NCI-H2107 treated with DMSO at 0.1 percent for 48 hours (cell line): ENCODE results near the gene IGFBP4.
A peak's percentile ranks its signal among the peaks of the same experiment; 100 is the strongest.

Experiments used
- DNase-seq: peaks from one replicate; lab custom pipeline; 2025; ENCODE audit not compliant: unreplicated experiment; lab: John Stamatoyannopoulos, UW

IGFBP4 gene

DNA sequence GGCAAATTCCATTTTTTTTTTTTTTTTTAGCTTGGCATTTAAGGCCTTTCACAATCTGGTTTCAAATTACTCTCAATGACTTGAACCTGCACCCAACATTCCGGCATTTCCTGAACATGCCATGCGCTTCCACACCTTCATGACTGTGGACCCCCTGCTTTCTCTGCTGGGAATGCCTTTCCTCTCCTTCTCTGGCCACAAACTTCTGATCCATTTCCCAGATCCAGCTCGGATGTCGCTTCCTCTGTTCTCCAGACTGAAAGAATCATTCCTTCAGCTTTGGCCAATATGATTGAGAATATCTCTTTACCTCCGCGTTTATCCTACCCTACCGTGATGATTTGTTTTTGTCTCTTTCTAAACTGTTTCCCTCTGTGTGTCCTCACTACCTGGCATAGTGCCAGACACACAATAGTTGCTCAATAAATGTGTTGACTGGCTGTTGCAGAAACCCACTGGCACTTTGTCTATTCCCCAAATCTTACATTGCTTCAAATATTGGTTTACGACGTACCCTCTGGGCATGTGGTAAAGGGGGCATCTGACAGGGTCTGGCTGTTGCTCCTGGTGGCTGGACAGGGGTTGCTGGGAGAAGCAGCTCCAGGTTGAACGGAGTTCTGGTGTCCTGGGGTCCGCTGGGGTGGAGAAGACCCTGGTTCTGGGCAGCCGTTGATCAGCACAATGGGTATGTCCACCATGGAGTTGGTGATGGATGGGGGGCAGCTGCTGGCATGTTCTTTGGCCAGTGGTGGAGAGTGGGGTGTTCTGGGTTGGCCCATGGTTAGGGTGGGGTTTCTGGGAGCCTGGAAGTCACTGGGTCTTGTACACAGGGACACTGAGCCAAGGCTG, 43.5 kb downstream of the IGFBP4 start:
- no peak for DNase-seq

DNA sequence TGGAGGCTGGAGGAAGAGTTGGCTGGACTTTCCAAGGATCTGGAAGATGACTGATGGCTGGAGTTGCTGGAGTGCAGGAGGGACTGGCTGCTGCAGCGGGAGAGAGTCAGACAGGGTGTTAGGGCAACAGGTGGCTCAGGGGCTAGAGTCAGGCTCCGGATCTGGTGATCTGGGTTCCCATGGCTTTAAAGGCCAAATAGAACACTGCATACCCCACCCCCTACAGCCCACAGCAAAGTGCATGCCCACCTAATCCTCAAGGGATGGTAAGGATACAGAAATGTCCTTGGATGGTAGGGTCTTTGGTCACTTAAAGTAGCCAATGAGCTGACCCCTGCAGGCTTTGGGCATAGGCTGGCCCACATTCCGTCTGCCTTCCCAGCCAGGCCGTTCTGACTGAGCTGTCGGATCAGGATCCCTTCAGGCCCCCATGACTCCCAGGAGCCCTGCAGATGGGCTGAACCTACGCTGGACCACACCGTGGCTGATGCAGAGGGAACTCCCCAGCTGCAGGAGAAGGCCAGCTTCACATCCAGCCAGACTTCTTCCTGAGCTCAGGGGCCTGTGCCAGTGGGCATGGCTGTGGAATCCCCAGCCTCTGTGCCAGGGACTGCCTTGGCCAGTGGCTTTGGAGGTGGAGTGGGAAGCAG, 44.2 kb downstream of the IGFBP4 start:
- no peak for DNase-seq

DNA sequence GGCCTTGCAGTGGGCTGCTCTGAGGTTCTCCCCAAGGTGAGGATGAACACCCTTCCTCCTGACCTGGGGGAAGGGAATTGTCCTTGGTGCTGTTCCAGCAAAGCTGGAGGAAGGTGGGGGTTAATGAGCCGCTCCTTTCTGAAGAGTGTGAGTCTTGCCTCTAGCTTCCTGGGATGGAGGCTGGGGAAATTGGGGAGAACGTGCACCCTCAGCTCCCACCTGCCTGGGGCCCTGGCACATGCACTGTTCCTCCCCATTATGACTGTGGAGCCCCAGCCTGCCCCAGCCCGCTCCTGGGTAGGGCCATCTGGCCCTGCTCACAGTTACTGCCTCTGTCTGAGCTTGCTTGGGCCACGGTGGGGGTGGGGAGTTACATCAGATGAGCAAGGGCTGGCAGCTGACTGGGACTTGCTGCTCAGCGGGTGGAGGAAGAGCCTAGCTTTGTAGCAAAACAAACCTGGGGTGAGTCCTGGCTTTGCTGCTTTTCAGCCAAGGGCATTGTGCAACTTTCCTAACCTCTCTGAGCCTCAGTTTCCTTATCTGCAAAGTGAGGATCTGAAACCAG, 47.1 kb downstream of the IGFBP4 start:
- DNase-seq: peak; percentile 61

DNA sequence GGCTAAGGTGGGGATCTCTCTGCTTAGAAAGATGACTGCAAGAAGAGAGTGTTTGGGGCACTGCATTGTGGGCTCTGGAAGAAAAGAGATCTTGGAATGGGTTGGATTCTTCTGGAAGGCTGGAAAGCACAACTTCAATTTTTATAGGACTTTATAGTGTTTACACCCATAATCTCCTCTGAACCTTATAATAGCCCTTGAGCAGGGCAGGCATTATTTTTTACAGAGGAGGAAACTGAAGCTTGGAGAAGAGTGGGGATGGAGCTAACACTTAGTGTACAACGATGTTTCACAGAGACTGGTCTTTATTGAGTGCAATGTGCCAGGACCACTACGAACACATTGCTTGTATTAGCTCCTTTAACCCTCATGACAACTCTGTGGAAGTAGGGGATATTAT, 47.7 kb downstream of the IGFBP4 start:
- DNase-seq: no peak

DNA sequence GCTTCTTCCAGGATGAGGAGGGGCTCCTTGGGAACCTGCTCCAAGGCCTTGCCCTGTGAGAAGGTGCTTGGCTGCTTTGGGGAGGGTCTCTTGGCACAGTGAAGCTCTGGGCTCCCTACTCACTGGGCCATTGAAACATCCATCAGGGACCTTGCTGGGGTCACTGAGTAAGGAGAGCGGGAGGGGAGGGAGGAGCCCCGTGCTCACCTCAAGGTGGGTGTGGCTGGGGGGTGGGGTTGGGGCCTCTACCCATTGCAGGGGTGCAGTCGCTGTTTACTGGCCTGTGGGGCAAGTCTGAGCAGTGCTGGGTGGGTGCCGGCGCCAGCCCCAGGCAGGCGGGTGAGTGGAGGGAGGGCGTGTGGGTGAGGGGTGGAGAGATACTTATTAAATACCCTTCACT, 48.2 kb downstream of the IGFBP4 start:
- no peak for DNase-seq

DNA sequence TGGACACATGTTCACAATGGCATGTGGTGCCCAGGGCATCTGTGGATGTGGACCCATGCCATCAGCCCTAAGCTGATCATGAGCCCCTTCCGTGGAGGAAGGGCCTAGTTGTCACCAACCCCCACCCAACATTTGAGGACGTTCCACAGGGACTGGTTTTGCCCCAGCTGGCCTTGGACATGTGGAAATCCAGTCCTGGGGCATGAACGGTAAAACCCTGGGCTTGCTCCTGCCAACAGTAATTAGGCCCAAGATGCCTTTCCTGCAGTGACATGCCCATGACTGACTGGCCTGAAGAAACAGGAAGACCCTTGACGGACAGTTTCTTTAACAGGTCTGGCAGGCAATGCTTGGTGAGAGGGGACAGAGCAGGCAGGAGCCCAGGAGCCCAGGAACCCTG, 50.4 kb downstream of the IGFBP4 start:
- no peak for DNase-seq

DNA sequence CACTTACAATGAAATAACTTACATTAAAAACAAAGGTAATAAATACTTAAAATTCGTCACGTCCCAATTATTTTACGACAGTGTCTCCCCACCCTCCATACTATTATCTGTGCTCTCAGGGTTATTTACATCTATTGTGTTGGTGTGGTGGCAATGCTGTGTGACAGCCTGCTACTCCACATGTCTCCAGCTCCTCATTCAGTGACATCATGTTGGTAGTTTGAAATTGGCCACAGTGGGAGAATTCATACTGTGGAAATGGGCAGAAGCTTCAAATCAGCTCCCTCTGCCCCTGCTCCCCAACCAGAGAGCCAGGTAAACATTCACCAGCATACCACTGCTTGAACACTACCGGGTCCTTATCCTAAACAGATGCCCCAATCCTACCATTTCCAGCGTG, 51.9 kb downstream of the IGFBP4 start:
- no peak for DNase-seq

DNA sequence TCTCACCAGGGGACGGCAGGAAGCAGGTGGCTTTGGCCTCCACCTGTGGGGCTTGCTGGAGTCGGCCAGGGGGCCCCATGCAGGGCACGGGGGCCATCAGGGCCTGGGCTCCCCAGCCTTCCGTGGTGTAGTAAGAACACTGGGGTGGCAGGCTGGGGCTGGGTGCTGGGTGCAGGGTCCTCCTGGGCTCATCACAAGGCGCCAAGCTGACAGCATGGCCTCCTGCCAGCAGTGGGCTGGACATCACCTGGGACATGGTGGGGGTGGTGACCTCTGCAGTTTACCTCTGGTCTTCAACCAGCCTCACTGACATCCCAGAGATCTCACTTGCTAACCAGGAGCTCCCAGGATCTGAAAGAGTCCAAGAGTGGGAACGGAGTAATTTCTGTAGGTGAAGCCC, 52.9 kb downstream of the IGFBP4 start:
- DNase-seq: no peak

DNA sequence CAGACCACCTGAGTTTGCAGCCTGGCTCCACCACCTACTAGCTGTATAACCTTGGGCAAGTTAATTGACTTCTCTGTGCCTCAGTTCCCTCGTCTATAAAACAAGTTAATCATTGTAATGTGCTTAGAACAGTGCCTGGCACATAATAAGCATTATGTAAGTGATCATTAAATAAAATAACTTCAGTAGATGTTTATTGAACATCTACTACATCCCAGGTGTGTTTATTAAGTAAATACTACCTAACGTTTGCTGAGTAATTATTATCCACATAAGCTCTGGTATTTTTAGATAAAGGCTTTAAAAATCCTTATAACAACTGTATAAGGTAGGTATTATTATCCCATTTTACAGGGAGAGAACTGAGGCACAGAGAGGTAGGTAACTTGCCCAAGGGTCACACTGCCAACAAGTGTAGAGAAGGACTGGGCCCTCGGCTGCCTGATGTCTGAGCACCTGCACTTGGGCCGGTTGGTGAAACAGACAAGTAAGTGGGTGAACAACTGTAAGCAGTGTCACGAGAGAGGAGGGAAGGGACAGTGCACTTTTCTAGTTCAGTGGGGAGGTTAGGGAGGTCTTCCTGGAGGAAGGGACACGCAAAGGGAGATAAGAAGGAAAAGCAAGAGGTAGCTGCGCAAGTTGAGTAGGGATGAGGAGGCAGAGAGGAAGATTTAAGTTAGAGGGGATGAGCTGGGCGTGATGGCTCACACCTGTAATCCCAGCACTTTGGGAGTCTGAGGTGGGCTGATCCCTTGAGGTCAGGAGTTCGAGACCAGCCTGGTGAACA, 53.6 kb downstream of the IGFBP4 start:
- DNase-seq: no peak

DNA sequence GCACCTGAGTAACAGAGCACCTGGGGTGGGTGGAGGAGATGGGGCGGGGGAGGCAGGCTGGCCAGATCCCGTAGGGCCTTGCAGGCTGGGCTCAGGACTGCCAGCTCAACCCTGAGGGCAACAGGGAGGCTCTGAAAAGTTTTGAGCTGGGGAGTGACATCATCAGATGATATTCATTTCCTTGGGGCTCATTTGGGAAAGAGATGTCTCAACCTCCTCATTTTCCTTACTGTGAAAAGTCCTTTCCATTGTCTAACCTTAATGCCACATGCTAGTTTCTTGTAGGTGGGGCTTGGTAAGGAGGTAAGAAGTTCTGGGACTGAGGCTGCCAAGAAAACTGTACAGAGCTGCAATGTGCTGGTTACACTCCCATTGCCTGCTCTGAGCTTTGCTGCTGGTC, 54.4 kb downstream of the IGFBP4 start:
- no peak for DNase-seq

DNA sequence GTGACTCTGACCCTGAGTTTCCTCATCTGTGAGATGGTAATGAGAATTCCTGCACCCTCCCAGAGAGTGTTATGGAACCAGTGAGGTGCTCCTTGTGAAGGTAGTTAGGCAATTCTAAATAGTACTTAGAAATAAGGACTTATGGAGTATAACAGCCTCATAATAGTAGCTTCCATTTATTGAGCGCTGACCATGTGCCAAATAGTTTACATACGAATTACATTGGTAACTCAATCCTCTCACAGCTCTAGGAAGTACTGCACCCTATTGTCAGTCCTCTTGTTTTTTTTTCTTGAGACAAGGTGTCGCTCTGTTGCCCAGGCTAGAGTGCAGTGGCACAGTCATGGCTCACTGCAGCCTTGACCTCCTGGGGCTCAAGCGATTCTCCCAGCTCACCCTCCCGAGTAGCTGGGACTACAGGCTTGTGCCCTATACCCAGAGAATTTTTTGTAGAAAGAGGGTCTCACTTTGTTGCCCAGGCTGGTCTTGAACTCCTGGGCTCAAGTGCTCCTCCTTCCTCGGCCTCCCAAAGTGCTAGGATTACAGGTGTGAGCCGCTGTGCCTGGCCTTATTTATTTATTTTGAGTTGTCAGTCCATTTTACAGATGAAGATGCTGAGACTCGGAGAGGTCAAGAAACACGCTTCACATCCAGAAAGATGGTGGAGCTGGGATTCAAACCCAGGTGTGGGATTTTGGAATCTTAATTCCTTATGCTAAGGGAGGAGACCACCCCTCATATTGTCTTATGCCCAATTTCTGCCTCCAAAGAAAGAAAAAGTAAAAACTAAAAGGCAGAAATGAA, 55.2 kb downstream of the IGFBP4 start:
- peak; percentile 85 for DNase-seq

DNA sequence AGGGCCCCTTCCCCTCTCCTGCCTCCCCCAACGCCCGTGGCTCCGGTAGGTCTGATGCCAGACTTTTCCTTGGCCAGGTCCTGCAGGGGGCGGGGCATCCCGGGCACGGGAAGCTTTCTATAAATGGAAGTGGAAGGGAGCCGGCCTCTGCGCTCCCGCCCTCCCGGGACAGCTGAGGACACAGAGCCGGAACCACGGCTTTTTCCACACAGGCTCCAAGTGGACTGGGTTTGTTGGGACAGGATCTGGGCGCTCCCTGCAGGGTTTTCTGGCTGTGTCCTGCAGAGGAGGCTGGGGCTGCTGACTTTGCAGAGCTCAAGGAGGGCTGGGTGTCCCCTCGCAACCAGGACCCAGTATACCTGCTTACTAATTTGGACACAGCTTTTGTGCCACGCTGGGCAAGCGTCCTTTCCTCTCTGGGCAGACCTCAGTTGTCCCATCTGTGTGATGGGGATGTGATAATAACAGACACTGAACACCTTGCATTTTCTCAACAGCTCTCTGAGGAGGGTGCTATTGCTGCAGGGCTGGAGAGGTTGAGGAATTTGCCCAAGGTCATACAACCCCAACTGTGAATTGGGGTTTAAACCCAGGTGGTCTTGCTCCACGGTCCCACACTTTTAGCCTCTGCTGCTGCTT, 56.4 kb downstream of the IGFBP4 start:
- peak; percentile 30 for DNase-seq

DNA sequence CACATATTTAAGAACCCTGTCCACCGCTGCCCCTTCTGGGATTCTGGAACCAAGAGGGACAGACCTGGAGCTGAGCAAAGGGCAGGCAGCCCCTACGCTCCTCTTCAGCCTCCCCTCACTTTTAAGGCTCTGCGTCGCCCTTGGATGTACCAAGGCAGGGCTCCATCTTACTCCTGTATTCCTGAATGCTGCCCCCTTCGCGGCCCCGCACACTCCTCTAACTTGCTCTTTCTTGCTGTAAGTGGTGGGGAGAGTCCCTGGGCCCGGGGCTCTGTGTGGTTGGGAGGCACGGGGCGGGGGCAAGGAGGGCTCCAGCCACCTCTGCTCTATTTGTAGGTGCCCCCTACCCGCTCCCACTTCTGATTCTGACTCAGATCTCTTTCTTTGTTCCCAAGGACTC, 56.9 kb downstream of the IGFBP4 start:
- DNase-seq: no peak

DNA sequence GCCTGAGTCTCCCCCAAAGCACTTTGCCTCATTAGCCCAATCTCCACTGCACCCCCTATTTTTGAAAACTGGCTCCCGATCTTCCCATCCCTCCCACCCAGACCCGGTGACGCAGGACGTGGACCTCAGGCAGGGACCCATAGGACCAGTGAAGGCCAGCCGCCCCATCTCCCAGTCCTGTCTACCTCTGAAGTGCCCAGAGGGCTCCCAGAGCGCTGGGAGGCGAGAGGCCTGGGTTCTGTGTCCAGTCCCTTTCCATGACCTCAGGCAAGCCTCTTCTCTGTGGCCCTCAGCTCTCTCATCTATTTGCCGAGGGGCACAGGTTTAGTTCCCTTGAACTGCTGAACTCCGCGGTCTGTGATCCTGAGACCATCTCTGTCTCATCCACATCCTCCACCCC, 57.5 kb downstream of the IGFBP4 start:
- no peak for DNase-seq

DNA sequence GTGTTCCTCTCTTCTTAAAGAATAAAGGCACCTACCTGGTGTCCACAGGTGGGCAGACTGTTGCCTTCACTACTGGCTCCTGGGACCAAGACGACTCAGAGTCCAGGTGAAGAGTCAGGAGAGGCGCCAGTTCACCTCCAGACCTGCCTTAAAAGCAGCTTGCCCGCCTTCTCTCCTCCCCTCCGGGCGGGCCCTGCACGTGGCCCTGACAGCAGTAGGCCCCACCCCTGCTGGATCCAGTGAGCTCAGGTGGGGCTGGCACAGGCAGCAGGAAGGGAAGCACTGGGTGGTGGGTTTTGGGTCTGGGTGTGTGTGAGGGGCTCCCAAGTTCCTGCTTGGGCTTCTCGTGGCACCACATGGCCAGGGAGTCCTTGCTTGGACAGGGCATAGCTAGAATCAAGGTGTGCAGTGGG, 58.3 kb downstream of the IGFBP4 start, which contains the start of gene TNS4:
Gene TNS4 (minus strand): TSS at position 125 of the 413 bp plus-strand sequence. CDS start 5,198 bp downstream, outside the sequence.
- no peak for DNase-seq

DNA sequence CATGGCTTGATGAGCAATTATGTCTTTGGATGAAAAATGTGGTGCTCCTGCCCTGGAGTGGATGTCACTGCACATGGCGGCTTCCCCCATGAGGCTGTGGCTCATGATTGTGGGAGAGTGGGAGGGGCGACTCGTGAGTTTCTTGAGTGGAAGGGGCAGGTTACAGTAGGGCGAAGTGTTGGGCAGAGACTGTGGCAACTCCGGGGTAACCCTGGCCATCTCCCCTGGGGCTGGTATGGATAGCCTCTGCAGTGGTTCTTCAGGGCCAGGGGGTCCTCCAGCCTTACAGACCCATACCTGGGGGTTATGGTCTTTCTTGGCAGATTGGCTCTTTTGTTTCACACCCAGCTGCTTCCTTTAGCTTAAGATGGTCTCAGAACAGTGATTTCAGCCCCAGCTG, 59.5 kb downstream of the IGFBP4 start:
- DNase-seq: no peak

DNA sequence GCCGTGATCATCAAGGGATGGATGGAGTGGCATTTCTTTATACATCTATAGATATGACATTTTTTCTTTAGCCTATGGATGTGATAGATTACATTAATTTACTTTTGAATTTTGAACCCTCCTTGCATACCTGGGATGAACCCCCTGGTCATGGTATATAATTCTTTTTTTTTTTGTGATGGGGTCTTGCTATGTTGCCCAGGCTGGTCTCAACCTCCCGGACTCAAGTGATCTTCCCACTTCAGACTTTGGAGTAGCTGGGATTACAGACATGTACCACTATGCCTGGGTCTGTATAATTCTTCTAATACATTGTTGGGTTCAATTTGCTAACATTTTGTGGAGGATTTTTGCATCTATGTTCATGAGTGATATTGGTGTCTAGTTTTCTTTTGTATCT, 59.9 kb downstream of the IGFBP4 start:
- DNase-seq: no peak

DNA sequence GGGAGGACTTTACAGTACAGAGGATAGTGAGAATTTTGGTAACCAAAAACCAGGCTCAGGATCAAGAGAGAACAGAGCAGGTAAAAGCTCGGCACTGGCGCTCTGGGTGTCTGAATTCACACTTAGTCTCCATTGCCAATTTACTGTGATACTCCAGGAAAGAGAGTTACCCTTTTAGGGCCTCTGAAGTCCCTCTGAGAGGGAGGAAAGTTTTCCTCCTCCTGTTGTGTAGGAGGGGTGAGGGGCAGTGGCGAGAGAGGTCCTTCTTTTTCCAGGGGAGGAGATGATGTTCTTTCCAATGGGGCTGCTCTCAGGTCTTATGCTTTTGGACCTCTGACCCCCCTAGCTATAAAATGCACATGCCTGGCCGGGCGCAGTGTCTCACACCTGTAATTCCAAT, 63.5 kb downstream of the IGFBP4 start:
- DNase-seq: no peak
